Gastrocnemius medialis (tissue), 4 donors: ENCODE results near the gene TUBB1.

Source experiments
- POLR2A ChIP-seq, 2 donors: fragments of 450-650 bp; IDR thresholded peaks; one replicate each; pipeline ENCODE4 v1.6.1; 2017; ENCODE audit warnings: antibody characterized with exemption in 2 of 2, mild to moderate bottlenecking in 2 of 2, moderate library complexity in 2 of 2
- TF ChIP-seq, protein P1 (sequence below), 5 experiments: fragments of 450-650 bp in 3 of 5; fragments of 200-600 bp in 2 of 5; sonication (generic) in 2 of 5; IDR thresholded peaks in 4 of 5; conservative IDR thresholded peaks in 1 of 5; 1 replicate in 4 of 5; 2 replicates in 1 of 5; pipeline ENCODE4 v1.5.1; 2016 to 2019; ENCODE audit warnings: antibody characterized with exemption in 5 of 5, mild to moderate bottlenecking in 3 of 5, moderate library complexity in 3 of 5

- no peak for TF ChIP-seq POLR2A (IDR thresholded peaks at IDR 0.05)
- TF ChIP-seq, protein P1, sequence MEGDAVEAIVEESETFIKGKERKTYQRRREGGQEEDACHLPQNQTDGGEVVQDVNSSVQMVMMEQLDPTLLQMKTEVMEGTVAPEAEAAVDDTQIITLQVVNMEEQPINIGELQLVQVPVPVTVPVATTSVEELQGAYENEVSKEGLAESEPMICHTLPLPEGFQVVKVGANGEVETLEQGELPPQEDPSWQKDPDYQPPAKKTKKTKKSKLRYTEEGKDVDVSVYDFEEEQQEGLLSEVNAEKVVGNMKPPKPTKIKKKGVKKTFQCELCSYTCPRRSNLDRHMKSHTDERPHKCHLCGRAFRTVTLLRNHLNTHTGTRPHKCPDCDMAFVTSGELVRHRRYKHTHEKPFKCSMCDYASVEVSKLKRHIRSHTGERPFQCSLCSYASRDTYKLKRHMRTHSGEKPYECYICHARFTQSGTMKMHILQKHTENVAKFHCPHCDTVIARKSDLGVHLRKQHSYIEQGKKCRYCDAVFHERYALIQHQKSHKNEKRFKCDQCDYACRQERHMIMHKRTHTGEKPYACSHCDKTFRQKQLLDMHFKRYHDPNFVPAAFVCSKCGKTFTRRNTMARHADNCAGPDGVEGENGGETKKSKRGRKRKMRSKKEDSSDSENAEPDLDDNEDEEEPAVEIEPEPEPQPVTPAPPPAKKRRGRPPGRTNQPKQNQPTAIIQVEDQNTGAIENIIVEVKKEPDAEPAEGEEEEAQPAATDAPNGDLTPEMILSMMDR (IDR thresholded peaks at IDR 0.05 in 4 of 5, conservative IDR thresholded peaks at IDR 0.05 in 1 of 5), result no peak
These were observed 20.6 kb upstream of the TUBB1 start for GRCh38 chr20:58998656-58999055.
